Caco-2 (cell line): ENCODE results near the gene PMF1. TPM values are rescaled to one million over a fixed set of nuclear protein-coding genes. Genes with fewer than 3 reads are reported as not detected.

Experiments used
- BruUV-seq: library from RNA; stranded (reverse); fragments of 400-500 nt; replicated peaks from 2 replicates; lab custom pipeline; 2021; lab: Mats Ljungman, UMichigan
- CTCF ChIA-PET: fragments of 300-600 bp; sonication (Branson Sonifier 250); formaldehyde crosslinking; loops from one replicate; lab custom pipeline; 2022; ENCODE audit warnings: antibody characterized with exemption; lab: Charles Lee
- POLR2A ChIA-PET: fragments of 300-600 bp; sonication (Branson Sonifier 250); formaldehyde crosslinking; loops from one replicate; lab custom pipeline; 2022; ENCODE audit warnings: antibody characterized with exemption; lab: Charles Lee
- DNase-seq, 2 experiments: peaks; one replicate each; pipeline versions ENCODE4 v3.0.0 to v3.0.0-alpha.2; 2020 to 2022
- H3K27me3 ChIP-seq: replicated peaks from 2 replicates; pipeline ENCODE4 v1.6.0; 2011; ENCODE audit warnings: low read length; ENCODE audit not compliant: control insufficient read depth, insufficient read depth
- H3K36me3 ChIP-seq: 2 replicates; pipeline ENCODE4 v1.5.1; 2011; ENCODE audit warnings: low read length; ENCODE audit not compliant: control insufficient read depth, insufficient read depth
- H3K4me1 ChIP-seq: fragments of 250-450 bp; sonication (Bioruptor Pico); 2 replicates; pipeline ENCODE4 v1.5.1; 2020; ENCODE audit warnings: mild to moderate bottlenecking
- H3K4me3 ChIP-seq: 2 replicates; pipeline ENCODE4 v1.5.1; 2011; ENCODE audit warnings: low read depth, mild to moderate bottlenecking, control low read depth, low read length
- H3K9me3 ChIP-seq: fragments of 250-450 bp; sonication (Bioruptor Pico); 2 replicates; pipeline ENCODE4 v1.5.1; 2020; ENCODE audit warnings: mild to moderate bottlenecking, moderate library complexity
- H3K27ac Mint-ChIP-seq: one replicate; pipeline ENCODE4 v1.8.0; 2022; ENCODE audit warnings: mixed read lengths; ENCODE audit not compliant: unreplicated experiment
- H3K27me3 Mint-ChIP-seq: one replicate; pipeline ENCODE4 v1.8.0; 2022; ENCODE audit warnings: mixed read lengths; ENCODE audit not compliant: insufficient read depth, unreplicated experiment
- H3K36me3 Mint-ChIP-seq: one replicate; pipeline ENCODE4 v1.8.0; 2022; ENCODE audit warnings: mild to moderate bottlenecking, mixed read lengths; ENCODE audit not compliant: insufficient read depth, unreplicated experiment
- H3K4me1 Mint-ChIP-seq: one replicate; pipeline ENCODE4 v1.8.0; 2022; ENCODE audit warnings: low read depth, mixed read lengths; ENCODE audit not compliant: unreplicated experiment
- H3K4me3 Mint-ChIP-seq: one replicate; pipeline ENCODE4 v1.8.0; 2022; ENCODE audit warnings: mild to moderate bottlenecking, moderate library complexity, mixed read lengths; ENCODE audit not compliant: unreplicated experiment
- H3K9me3 Mint-ChIP-seq: one replicate; pipeline ENCODE4 v1.8.0; 2022; ENCODE audit warnings: mixed read lengths; ENCODE audit not compliant: unreplicated experiment
- intact Hi-C: fragments of 100-400 bp; cut with micrococcal nuclease; formaldehyde crosslinking; loops from one replicate; pipeline ENCODE4 v1.10.0; 2022; ENCODE audit not compliant: unreplicated experiment
- total RNA-seq: library from RNA; stranded (reverse); gene quantifications from 2 replicates; pipeline ENCODE4 v1.2.3, GENCODE V29; 2022
- TF ChIP-seq, protein P1 (sequence below), 2 experiments: fragments of 200-600 bp in 1 of 2; IDR thresholded peaks; 1 replicate in 1 of 2; 2 replicates in 1 of 2; pipeline versions ENCODE4 v1.5.1 to v1.8.0; 2011 to 2022; ENCODE audit warnings: antibody characterized with exemption in 1 of 2, control low read depth in 1 of 2, inconsistent platforms in 1 of 2, low read depth in 1 of 2, low read length in 1 of 2, mild to moderate bottlenecking in 1 of 2, moderate library complexity in 1 of 2; ENCODE audit not compliant: insufficient read depth in 1 of 2, severe bottlenecking in 1 of 2, unreplicated experiment in 1 of 2

PMF1 gene
- total RNA-seq, 1 experiment from 2014 or later, result 90.2 TPM

DNA sequence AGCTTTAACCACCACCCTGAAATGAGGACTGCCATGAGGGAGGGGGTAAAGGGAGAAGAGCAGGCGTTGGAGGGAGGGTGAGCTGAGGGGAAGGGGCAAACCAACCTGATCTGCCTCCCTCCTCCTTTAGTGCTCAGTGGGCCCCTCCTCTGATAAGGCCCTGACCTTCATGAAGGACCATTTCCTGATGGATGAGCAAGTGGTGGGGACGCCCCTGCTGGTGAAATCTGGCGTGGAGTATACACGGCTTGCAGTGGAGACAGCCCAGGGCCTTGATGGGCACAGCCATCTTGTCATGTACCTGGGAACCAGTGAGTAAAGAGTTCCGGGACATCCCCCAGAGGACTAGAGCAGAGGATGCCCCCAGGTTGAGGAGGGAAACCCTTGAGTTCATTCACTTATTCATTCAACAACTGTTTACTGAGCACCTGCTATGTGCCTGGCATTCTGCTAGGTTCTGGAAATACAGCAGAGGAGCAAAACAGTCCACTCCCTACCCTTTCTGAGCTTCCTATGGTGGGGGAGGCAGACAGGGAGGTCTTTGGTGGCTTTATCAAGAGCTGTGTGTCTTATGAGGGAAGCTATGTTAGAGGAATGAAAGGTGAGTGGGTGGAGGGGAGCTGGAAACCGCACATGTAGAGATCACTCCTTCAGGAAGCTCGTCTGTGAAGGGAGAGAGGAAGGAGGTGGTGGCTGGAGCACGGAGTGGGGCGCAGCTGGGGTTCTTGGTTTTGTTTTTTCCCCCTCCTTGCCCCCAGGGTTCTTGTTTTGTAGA is 39.9 kb upstream of the PMF1 start:
- intact Hi-C loops, result no loop called here
- no peaks in the 10 kb centered on the region for H3K36me3 Mint-ChIP-seq

DNA sequence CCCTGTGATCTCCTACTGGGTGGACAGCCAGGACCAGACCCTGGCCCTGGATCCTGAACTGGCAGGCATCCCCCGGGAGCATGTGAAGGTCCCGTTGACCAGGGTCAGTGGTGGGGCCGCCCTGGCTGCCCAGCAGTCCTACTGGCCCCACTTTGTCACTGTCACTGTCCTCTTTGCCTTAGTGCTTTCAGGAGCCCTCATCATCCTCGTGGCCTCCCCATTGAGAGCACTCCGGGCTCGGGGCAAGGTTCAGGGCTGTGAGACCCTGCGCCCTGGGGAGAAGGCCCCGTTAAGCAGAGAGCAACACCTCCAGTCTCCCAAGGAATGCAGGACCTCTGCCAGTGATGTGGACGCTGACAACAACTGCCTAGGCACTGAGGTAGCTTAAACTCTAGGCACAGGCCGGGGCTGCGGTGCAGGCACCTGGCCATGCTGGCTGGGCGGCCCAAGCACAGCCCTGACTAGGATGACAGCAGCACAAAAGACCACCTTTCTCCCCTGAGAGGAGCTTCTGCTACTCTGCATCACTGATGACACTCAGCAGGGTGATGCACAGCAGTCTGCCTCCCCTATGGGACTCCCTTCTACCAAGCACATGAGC is 36.1 kb upstream of the PMF1 start:
- H3K4me1 Mint-ChIP-seq, result peaks cover 27% of the 10 kb centered on the region
- peaks cover 9% of the 10 kb centered on the region for H3K36me3 Mint-ChIP-seq
- H3K27me3 ChIP-seq, result no peaks in the 10 kb centered on the region
- peak overlapping the region; percentile 38 for H3K27ac Mint-ChIP-seq
- H3K4me3 Mint-ChIP-seq, result no peak overlapping the region
- ChIA-PET POLR2A (interaction anchor here (0.5 kb wide), 1 partner anchor 49 kb away, joined by 11 read pairs; no protein-coding TSS in a partner anchor), CTCF (interaction anchor here (1.9 kb wide), 1 partner anchor 48 kb away, joined by 5 read pairs; no protein-coding TSS in a partner anchor)
- H3K9me3 ChIP-seq, result no peaks in the 10 kb centered on the region
- H3K4me1 ChIP-seq, result peaks cover 38% of the 10 kb centered on the region
- no peaks in the 10 kb centered on the region for H3K9me3 Mint-ChIP-seq
- TF ChIP-seq, protein P1, sequence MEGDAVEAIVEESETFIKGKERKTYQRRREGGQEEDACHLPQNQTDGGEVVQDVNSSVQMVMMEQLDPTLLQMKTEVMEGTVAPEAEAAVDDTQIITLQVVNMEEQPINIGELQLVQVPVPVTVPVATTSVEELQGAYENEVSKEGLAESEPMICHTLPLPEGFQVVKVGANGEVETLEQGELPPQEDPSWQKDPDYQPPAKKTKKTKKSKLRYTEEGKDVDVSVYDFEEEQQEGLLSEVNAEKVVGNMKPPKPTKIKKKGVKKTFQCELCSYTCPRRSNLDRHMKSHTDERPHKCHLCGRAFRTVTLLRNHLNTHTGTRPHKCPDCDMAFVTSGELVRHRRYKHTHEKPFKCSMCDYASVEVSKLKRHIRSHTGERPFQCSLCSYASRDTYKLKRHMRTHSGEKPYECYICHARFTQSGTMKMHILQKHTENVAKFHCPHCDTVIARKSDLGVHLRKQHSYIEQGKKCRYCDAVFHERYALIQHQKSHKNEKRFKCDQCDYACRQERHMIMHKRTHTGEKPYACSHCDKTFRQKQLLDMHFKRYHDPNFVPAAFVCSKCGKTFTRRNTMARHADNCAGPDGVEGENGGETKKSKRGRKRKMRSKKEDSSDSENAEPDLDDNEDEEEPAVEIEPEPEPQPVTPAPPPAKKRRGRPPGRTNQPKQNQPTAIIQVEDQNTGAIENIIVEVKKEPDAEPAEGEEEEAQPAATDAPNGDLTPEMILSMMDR (IDR thresholded peaks at IDR 0.05; ENCODE audit: insufficient read depth in 1 of 2, low read depth in 1 of 2, low read length in 1 of 2, severe bottlenecking in 1 of 2, unreplicated experiment in 1 of 2), result no peak
- H3K36me3 ChIP-seq, result no peaks in the 10 kb centered on the region
- no peaks in the 10 kb centered on the region for H3K27me3 Mint-ChIP-seq
- intact Hi-C loops, result no loop called here
- DNase-seq, result no peak
- BruUV-seq, result no TSS peak
- H3K4me3 ChIP-seq, result no peak overlapping the region

More for the DNA sequence above, 39.9 kb upstream of the PMF1 start:
- Histone ChIP-seq H3K36me3 (no peaks in the 10 kb centered on the region), H3K9me3 (no peaks in the 10 kb centered on the region), H3K4me1 (peaks cover 7% of the 10 kb centered on the region), H3K27me3 (no peaks in the 10 kb centered on the region), H3K4me3 (no peak overlapping the region)
- Mint-ChIP-seq H3K27ac (no peak overlapping the region), H3K27me3 (no peaks in the 10 kb centered on the region), H3K4me3 (no peak overlapping the region), H3K4me1 (peaks cover 17% of the 10 kb centered on the region), H3K9me3 (no peaks in the 10 kb centered on the region)
- DNase-seq, result no peak
- ChIA-PET POLR2A (interaction anchor here (0.6 kb wide), 1 partner anchor 27 kb away, joined by 3 read pairs; no protein-coding TSS in a partner anchor), CTCF (interaction anchor here (1.1 to 1.3 kb wide), 2 partner anchors 21 to 52 kb away, joined by 3 read pairs; partner anchors contain the start of gene SLC25A44)
- TF ChIP-seq, protein P1 (IDR thresholded peaks at IDR 0.05; ENCODE audit: insufficient read depth in 1 of 2, low read depth in 1 of 2, low read length in 1 of 2, severe bottlenecking in 1 of 2, unreplicated experiment in 1 of 2), result no peak
- no TSS peak for BruUV-seq

GRCh38 chr1:156177919-156178654 is 34.7 kb upstream of the PMF1 start:
- Mint-ChIP-seq H3K27me3 (no peaks in the 10 kb centered on the region), H3K27ac (peak overlapping the region; percentile 38), H3K36me3 (peaks cover 12% of the 10 kb centered on the region), H3K4me1 (peaks cover 27% of the 10 kb centered on the region), H3K9me3 (no peaks in the 10 kb centered on the region), H3K4me3 (no peak overlapping the region)
- no TSS peak for BruUV-seq
- H3K4me1 ChIP-seq, result peaks cover 50% of the 10 kb centered on the region
- no peak overlapping the region for H3K4me3 ChIP-seq
- no peaks in the 10 kb centered on the region for H3K9me3 ChIP-seq
- POLR2A ChIA-PET, result no interaction called here
- intact Hi-C loops, result no loop called here
- CTCF ChIA-PET, result no interaction called here
- H3K27me3 ChIP-seq, result no peaks in the 10 kb centered on the region
- no peak for DNase-seq
- TF ChIP-seq, protein P1 (IDR thresholded peaks at IDR 0.05; ENCODE audit: insufficient read depth in 1 of 2, low read depth in 1 of 2, low read length in 1 of 2, severe bottlenecking in 1 of 2, unreplicated experiment in 1 of 2), result no peak
- H3K36me3 ChIP-seq, result no peaks in the 10 kb centered on the region
